H1 (cell line): ENCODE results near the gene FBXO34. TPM values are rescaled to one million over a fixed set of nuclear protein-coding genes. Genes with fewer than 3 reads are reported as not detected.

Experiments
- EZH2 ChIP-seq: fragments of 200-600 bp; sonication (generic); IDR thresholded peaks from 2 replicates; pipeline ENCODE4 v1.7.1; 2012; ENCODE audit warnings: low read depth, mild to moderate bottlenecking, moderate library complexity, low read length, inconsistent platforms; ENCODE audit not compliant: severe bottlenecking
- JUN ChIP-seq: IDR thresholded peaks from 2 replicates; pipeline ENCODE4 v1.6.1; 2011; ENCODE audit warnings: low read depth, mild to moderate bottlenecking, improper control_type of control experiment, low read length
- POLR2AphosphoS5 ChIP-seq: IDR thresholded peaks from 2 replicates; pipeline ENCODE4 v1.6.1; 2011; ENCODE audit warnings: low read depth, low read length
- TAF1 ChIP-seq: IDR thresholded peaks from 2 replicates; pipeline ENCODE4 v1.6.1; 2011; ENCODE audit warnings: mild to moderate bottlenecking, low read depth, low read length
- TAF7 ChIP-seq: optimal IDR thresholded peaks from 2 replicates; pipeline ENCODE3; 2011; ENCODE audit warnings: low read depth, mild to moderate bottlenecking, inconsistent platforms, low read length, moderate library complexity, borderline replicate concordance
- polyA plus RNA-seq, 7 experiments: library from polyadenylated mRNA; depleted of rRNA in 3 of 7; stranded (reverse) in 5 of 7; unstranded in 2 of 7; fragments of >200 nt in 5 of 7; fragments of 200-250 nt in 2 of 7; gene quantifications; 1 replicate in 5 of 7; 2 replicates in 1 of 7; 4 replicates in 1 of 7; pipeline versions ENCODE4 v1.2.1 to v1.2.3, GENCODE V29; 2011 to 2013; ENCODE audit warnings: missing spikeins in 2 of 7, mixed read lengths in 2 of 7
- total RNA-seq: library from RNA; stranded (reverse); fragmentation: NEBNext Ultra II Directional; extraction: Animal tissue kit (Norgen Biotek cat#: 25700); gene quantifications from 2 replicates; pipeline ENCODE4 v1.2.1, GENCODE V29; 2021
- TF ChIP-seq, protein P1 (sequence below): IDR thresholded peaks from 2 replicates; pipeline ENCODE4 v1.6.1; 2012; ENCODE audit warnings: low read length, inconsistent platforms
- TF ChIP-seq, protein P2 (sequence below): fragments of 300-600 bp; sonication (generic); IDR thresholded peaks from 2 replicates; pipeline ENCODE4 v1.7.1; 2012; ENCODE audit warnings: low read length, moderate library complexity, mild to moderate bottlenecking, inconsistent platforms; ENCODE audit not compliant: insufficient replicate concordance

The FBXO34 gene
- total and polyA plus RNA-seq, 2 of the 8 experiments (the other 6 are each of a cell fraction or from before 2014, with no cell fraction given) = 7.0 to 14.4 TPM

DNA sequence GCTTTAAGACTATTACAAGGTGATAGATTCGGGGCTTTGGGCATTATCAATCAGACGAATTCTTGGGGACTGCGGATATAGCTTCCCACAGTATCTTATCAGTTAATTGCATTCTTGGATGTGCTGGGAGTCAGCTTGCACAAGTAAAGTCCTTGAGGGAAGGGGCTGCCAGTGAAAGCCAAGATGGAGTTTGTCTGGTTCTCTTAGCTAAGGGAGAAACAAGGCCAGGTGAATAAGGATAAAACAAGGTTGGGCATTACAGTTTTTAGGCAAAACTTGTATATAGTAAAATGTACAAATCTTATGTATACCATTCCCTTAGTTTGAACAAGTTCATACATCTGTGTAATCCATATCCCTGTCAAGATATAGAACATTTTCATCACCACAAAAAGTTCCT is 5.5 kb downstream of the FBXO34 start (continued):
- TF ChIP-seq, protein P1, sequence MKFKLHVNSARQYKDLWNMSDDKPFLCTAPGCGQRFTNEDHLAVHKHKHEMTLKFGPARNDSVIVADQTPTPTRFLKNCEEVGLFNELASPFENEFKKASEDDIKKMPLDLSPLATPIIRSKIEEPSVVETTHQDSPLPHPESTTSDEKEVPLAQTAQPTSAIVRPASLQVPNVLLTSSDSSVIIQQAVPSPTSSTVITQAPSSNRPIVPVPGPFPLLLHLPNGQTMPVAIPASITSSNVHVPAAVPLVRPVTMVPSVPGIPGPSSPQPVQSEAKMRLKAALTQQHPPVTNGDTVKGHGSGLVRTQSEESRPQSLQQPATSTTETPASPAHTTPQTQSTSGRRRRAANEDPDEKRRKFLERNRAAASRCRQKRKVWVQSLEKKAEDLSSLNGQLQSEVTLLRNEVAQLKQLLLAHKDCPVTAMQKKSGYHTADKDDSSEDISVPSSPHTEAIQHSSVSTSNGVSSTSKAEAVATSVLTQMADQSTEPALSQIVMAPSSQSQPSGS = no peak
- TF ChIP-seq, protein P2, sequence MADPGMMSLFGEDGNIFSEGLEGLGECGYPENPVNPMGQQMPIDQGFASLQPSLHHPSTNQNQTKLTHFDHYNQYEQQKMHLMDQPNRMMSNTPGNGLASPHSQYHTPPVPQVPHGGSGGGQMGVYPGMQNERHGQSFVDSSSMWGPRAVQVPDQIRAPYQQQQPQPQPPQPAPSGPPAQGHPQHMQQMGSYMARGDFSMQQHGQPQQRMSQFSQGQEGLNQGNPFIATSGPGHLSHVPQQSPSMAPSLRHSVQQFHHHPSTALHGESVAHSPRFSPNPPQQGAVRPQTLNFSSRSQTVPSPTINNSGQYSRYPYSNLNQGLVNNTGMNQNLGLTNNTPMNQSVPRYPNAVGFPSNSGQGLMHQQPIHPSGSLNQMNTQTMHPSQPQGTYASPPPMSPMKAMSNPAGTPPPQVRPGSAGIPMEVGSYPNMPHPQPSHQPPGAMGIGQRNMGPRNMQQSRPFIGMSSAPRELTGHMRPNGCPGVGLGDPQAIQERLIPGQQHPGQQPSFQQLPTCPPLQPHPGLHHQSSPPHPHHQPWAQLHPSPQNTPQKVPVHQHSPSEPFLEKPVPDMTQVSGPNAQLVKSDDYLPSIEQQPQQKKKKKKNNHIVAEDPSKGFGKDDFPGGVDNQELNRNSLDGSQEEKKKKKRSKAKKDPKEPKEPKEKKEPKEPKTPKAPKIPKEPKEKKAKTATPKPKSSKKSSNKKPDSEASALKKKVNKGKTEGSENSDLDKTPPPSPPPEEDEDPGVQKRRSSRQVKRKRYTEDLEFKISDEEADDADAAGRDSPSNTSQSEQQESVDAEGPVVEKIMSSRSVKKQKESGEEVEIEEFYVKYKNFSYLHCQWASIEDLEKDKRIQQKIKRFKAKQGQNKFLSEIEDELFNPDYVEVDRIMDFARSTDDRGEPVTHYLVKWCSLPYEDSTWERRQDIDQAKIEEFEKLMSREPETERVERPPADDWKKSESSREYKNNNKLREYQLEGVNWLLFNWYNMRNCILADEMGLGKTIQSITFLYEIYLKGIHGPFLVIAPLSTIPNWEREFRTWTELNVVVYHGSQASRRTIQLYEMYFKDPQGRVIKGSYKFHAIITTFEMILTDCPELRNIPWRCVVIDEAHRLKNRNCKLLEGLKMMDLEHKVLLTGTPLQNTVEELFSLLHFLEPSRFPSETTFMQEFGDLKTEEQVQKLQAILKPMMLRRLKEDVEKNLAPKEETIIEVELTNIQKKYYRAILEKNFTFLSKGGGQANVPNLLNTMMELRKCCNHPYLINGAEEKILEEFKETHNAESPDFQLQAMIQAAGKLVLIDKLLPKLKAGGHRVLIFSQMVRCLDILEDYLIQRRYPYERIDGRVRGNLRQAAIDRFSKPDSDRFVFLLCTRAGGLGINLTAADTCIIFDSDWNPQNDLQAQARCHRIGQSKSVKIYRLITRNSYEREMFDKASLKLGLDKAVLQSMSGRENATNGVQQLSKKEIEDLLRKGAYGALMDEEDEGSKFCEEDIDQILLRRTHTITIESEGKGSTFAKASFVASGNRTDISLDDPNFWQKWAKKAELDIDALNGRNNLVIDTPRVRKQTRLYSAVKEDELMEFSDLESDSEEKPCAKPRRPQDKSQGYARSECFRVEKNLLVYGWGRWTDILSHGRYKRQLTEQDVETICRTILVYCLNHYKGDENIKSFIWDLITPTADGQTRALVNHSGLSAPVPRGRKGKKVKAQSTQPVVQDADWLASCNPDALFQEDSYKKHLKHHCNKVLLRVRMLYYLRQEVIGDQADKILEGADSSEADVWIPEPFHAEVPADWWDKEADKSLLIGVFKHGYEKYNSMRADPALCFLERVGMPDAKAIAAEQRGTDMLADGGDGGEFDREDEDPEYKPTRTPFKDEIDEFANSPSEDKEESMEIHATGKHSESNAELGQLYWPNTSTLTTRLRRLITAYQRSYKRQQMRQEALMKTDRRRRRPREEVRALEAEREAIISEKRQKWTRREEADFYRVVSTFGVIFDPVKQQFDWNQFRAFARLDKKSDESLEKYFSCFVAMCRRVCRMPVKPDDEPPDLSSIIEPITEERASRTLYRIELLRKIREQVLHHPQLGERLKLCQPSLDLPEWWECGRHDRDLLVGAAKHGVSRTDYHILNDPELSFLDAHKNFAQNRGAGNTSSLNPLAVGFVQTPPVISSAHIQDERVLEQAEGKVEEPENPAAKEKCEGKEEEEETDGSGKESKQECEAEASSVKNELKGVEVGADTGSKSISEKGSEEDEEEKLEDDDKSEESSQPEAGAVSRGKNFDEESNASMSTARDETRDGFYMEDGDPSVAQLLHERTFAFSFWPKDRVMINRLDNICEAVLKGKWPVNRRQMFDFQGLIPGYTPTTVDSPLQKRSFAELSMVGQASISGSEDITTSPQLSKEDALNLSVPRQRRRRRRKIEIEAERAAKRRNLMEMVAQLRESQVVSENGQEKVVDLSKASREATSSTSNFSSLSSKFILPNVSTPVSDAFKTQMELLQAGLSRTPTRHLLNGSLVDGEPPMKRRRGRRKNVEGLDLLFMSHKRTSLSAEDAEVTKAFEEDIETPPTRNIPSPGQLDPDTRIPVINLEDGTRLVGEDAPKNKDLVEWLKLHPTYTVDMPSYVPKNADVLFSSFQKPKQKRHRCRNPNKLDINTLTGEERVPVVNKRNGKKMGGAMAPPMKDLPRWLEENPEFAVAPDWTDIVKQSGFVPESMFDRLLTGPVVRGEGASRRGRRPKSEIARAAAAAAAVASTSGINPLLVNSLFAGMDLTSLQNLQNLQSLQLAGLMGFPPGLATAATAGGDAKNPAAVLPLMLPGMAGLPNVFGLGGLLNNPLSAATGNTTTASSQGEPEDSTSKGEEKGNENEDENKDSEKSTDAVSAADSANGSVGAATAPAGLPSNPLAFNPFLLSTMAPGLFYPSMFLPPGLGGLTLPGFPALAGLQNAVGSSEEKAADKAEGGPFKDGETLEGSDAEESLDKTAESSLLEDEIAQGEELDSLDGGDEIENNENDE = no peak
- TF ChIP-seq TAF1 (no peak), JUN (no peak), POLR2AphosphoS5 (no peak), TAF7 (no peak), EZH2 (no peak)
